A549 (cell line): Measurements from ENCODE around the gene HES1.

Experiments
- CEBPB ChIP-seq, 2 experiments: fragments of >200 bp in 1 of 2; sonication (Bioruptor Twin) in 1 of 2; formaldehyde crosslinking in 1 of 2; IDR thresholded peaks; 2 replicates each; pipeline ENCODE4 v1.6.1; 2012 to 2016
- CHD2 ChIP-seq: fragments of 150-350 bp; IDR thresholded peaks from 2 replicates; pipeline ENCODE4 v1.6.1; 2014; ENCODE audit warnings: low read length; ENCODE audit not compliant: partially characterized antibody
- CTCF ChIP-seq: fragments of >200 bp; sonication (Bioruptor Twin); formaldehyde crosslinking; IDR thresholded peaks from 3 replicates; pipeline ENCODE4 v1.5.1; 2016
- ESRRA ChIP-seq: fragments of 150-350 bp; IDR thresholded peaks from 2 replicates; pipeline ENCODE4 v1.6.1; 2014; ENCODE audit warnings: mild to moderate bottlenecking, low read length, borderline replicate concordance
- FOSL2 ChIP-seq, 2 experiments: fragments of 450-650 bp in 1 of 2; fragments of >200 bp in 1 of 2; sonication (Bioruptor Twin) in 1 of 2; formaldehyde crosslinking; IDR thresholded peaks; 2 replicates each; pipeline versions ENCODE4 v1.5.0 to v1.6.1; 2016 to 2020; ENCODE audit warnings: mild to moderate bottlenecking in 1 of 2, moderate library complexity in 1 of 2
- KDM1A ChIP-seq: fragments of 200-600 bp; sonication (generic); IDR thresholded peaks from 2 replicates; pipeline ENCODE4 v1.6.1; 2016; ENCODE audit warnings: low read depth, mild to moderate bottlenecking
- KDM5A ChIP-seq: fragments of 200-600 bp; sonication (generic); IDR thresholded peaks from 2 replicates; pipeline ENCODE4 v1.6.1; 2016; ENCODE audit warnings: antibody characterized with exemption, mild to moderate bottlenecking
- MAFK ChIP-seq: fragments of 450-650 bp; IDR thresholded peaks from 2 replicates; pipeline ENCODE4 v1.6.1; 2014; ENCODE audit not compliant: partially characterized antibody
- NPAS2 ChIP-seq: fragments of 250-450 bp; sonication (Bioruptor Pico); IDR thresholded peaks from 2 replicates; pipeline ENCODE4 v1.8.0; 2022; ENCODE audit warnings: mild to moderate bottlenecking, moderate library complexity, borderline replicate concordance
- POLR2A ChIP-seq: IDR thresholded peaks from 2 replicates; pipeline ENCODE4 v1.6.1; 2012; ENCODE audit warnings: mild to moderate bottlenecking, low read length
- RCOR1 ChIP-seq: fragments of 150-350 bp; IDR thresholded peaks from 2 replicates; pipeline ENCODE4 v1.6.1; 2014; ENCODE audit warnings: antibody characterized with exemption, low read length, low read depth
- ZNF302 ChIP-seq: fragments of 250-450 bp; sonication (Bioruptor Pico); IDR thresholded peaks from 2 replicates; pipeline ENCODE4 v1.9.0; 2021; ENCODE audit warnings: inconsistent platforms, mild to moderate bottlenecking, moderate library complexity

DNA sequence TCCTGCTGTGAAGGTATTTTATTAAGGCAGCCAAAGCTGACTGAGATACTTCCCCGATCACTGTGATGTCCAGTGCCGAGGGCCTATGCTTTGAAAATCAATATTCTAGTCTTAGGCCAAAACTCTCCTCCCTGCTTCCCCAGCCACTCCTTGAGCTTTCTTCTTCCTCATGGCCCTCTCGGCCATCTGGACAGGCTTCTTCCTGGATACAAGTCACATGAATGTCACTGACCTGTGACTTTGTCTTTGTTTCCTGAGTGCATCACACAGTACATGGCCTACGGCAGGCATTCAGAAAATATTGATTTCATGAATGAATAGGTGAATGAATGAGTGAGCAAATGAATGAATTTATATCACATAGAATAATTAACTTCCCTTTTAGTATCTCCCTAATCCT, 24.6 kb upstream of the HES1 start:
- no peak for TF ChIP-seq CTCF
- TF ChIP-seq RCOR1: no peak
- TF ChIP-seq POLR2A: no peak
- TF ChIP-seq ESRRA: no peak
- no peak for TF ChIP-seq KDM5A
- TF ChIP-seq FOSL2 (IDR thresholded peaks at IDR 0.05): no peak
- TF ChIP-seq FOSL2 (CRISPR knock-in tag; IDR thresholded peaks at IDR 0.05): no peak
- TF ChIP-seq KDM1A: no peak
- no peak for TF ChIP-seq CHD2
- TF ChIP-seq CEBPB (IDR thresholded peaks at IDR 0.05): no peak
- no peak for TF ChIP-seq MAFK
- TF ChIP-seq NPAS2 (CRISPR knock-in tag): no peak
- TF ChIP-seq ZNF302 (CRISPR knock-in tag): no peak
